HG03442 (cell line): Measurements from ENCODE around the gene TMEM184A.
"Not testable (repeated sequence)": the region's sequence is repeated elsewhere in the genome, so short reads cannot be mapped to it uniquely, and the experiment has no call there.

ENCODE experiments used
- ATAC-seq: cut with Tn5 transposase; IDR thresholded peaks from one replicate; pipeline ENCODE4 v1.9.1; 2021; ENCODE audit warnings: mild to moderate bottlenecking, moderate library complexity; ENCODE audit not compliant: unreplicated experiment

TMEM184A gene

DNA sequence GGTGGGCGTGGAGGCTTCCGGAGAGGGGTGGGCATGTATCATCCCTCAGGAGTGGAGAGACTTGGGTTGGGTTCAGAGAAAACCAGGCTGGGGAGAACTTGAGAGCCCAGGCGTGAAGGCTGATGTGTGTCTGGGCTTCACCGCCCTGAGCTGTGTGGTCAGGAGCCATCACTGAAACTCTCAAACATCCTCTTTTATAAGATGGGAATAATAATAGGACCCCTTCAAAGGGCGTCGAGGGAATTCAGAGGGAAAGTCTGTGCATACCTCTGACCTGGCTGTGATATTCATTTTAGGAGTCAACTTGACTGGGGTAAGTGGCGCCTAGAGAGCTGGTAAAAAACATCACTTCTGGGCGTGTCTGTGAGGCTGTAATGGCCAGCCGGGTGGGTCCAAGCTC is 34.9 kb upstream of the TMEM184A start:
- ATAC-seq: no peak

DNA sequence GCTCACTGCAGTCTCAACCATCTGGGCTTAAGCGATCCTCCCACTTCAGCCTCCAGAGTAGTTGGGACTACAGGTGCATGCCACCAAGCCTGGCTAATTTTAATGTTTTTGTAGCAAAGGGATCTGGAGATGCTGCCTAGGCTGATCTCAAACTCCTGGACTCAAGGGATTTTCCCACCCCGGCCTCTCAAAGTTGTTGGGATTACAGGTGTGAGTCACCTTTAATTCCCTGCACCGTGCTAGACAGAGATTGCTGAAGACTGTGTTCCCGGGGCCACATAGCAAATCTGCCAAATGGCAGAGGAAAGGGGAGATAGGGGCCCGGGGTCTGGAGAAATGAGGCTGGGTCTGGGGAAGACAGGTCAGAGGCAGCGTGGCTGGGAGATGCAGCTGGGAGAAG is 34.5 kb upstream of the TMEM184A start:
- ATAC-seq: no peak

DNA sequence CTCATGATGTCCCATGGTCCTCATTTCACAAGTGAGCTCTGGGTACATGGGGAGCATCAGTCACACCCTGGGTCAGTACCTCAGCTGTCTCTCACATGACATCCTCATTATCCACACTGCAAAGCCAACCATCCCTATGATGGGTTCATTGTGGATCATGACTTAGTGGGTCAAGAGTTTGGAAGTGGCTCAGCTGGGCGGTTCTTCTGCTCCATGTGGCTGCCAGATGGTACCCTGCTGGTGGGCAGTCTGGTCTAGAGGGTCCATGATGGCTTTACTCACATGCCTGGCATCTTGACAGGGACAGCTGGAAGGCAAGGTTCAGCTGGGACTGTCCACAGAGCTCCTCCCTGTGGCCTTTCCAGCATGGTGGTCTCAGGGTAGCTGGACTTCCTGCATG is 33.0 kb upstream of the TMEM184A start:
- no peak for ATAC-seq

DNA sequence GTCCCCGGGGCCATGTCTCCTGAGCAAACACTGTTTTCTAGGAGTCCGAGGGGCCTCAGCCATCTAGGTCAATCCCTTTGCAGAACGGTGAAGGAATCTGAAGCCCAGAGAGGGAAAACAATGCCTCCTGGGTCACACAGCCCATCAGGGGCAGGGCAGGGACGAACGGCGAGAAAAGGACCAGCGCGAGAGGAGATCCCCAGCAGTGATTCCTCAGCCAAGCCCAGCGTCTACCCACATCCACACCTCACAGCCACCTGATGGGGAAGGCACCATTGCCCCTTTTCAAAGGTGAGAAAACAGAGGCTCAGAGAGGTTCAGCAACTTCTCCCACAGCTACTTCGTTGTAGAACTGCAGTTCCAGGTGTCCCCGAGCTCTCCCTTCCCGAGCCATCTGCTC is 31.7 kb upstream of the TMEM184A start:
- no peak for ATAC-seq

DNA sequence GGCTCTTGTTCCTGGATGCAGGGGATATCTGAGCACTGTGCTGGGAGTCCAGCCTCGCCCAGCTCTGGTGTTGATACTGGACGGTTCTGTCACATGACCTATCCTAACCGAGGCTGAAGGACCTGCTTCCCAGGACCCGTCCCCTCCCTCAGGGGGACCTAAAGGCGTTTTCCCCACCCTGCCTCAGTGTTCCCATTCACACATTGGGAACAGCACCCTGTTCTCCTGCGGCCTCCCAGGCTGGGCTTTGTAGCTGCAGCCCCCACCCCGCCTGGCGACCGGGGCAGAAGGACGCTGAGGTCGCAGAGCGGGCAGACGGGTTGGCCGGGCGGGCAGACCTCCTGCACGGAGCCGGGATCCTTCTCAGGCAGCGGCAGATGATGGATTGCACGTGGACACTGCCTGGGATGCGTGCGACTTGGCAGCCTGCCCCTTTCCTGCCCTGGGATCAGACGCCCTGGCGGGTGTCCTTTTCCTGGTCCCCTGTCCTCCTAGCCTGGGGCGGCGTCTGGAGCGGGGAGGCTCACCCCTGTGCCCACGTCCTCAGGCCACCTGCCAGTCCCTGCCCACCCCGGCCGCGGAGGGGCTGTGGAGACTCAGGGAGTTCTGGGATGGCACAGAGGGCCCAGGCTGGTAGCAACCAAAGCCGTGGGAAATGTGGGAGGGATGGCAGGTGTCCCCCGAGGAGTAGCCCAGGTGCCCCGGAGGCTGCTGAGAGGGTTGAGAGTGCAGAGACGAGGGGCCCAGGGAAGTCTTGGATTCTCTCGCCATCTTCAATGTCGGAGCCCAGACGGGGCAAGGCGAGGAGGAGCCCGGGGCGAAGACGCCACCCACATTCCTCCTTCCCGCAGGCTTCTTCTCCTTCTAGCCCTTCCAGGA is 31.1 kb upstream of the TMEM184A start:
- ATAC-seq: no peak

DNA sequence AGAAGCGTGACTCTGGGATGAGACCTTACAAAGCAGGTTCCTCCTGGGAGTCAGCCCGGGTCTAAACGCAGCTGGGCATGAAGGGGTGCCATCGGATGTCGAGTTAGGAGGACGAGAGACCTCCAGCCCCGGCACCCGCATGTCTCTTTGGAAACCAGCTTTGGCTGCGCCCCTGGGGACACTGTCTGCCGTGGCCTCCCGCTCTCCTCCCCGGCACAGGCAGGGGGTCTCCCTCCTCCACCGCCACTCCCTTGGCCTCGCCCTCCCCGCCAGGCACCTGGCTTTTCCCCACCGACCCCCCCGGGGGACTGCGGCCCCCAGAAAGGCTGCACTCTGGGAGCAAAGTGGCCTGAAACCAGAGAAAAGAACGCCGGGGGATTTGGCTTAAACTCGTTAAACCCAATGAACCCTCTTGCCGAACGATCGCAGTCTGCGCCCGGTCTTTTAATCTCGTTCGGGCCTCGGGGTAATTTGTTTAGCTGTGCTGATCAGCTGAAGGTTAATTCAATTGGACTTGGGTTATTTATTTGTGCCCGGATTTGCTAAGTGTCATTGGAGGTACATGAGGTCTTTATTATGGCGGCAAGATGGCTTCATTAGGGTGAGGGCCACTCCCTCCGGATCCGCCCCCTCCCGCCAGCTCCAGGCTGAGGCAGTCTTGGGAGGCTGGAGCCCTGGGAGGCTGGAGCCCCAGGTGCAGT is 30.3 kb upstream of the TMEM184A start:
- no peak for ATAC-seq

DNA sequence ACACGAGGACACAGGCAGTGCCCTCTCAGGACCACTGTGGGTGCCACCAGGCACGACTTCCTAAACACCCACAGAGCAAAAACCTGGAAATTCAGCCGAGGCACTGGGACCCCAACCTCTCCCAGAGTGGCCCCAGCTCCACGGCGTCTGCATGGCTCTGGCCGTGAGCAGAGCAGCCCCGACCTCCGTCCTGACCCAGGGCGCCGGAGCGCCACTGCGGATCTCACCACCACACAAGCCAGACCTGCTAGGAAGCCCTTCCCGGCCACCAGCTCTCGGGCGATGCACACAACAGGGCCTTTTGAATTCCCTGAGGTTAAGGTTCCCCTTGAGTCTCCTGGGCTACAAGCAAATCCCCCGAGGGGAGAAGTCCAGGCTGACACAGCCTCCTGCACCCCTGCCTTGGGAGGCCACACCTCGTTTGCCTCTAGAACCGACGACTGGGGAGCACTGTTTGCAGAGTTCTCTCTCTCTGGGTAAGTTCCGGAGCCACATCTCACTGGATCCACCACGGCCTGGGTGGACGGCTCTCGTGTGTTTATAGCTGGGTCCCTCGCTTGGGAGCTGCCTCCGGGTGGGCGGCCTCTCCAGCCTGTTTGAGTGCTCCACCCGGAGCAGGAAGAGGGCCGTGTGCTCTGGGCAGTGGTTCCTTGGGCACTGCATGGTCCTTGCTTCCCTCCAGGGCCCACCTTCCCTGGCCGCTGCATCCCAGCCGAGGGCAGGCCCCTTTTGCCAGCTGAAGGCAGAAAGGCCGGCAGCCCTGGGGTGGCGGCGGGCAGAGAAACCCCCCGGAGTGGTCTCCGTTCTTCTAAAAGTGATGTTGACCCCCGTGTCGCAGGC is 29.4 kb upstream of the TMEM184A start:
- ATAC-seq: no peak

DNA sequence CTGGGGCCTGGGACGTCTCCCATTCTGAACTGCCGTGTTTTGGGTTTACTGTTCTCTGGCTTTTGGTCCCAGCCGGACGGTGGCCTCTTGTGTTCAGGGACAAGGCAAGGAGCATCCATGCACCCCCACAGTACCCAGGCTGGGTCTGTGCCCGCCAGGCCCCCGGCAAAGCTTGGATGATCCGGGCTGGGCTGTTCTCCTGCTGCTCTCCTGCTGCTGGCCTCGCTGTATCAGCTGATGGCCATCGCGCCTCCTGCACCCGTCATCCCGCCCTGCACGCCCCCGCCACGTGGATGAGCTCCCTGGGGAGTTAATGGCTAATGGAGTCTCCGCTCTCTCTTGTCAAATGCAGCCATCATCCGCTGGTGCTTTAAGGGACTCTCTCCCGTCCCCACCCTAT is 28.7 kb upstream of the TMEM184A start:
- no peak for ATAC-seq

DNA sequence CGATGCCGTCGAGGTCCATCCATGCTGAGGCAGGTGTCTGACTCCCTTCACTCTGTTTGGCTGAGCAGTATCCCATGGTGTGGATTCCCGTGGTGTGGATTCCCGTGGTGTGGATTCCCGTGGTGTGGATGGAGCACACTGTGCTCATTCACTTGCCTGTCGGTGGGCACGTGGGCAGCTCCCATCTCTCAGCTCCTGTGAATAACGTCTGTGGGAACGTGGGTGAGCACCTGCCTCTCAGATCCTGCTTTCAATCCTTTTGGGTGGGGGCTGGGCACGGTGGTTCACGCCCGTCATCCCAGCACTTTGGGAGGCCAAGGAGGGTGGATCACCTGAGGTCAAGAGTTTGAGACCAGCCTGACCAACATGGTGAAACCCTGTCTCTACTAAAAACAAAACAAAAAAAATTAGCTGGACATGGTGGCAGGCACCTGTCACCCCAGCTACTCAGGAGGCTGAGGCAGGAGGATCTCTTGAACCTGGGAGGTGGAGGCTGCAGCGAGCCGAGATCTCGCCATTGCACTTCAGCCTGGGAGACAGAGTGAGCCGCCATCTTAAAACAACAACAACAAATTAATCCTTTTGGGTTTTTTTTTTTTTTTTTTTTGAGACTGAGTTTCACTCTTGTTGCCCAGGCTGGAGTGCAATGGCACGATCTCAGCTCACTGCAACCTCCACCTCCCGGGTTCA is 27.4 kb upstream of the TMEM184A start:
- ATAC-seq: not testable (repeated sequence)

DNA sequence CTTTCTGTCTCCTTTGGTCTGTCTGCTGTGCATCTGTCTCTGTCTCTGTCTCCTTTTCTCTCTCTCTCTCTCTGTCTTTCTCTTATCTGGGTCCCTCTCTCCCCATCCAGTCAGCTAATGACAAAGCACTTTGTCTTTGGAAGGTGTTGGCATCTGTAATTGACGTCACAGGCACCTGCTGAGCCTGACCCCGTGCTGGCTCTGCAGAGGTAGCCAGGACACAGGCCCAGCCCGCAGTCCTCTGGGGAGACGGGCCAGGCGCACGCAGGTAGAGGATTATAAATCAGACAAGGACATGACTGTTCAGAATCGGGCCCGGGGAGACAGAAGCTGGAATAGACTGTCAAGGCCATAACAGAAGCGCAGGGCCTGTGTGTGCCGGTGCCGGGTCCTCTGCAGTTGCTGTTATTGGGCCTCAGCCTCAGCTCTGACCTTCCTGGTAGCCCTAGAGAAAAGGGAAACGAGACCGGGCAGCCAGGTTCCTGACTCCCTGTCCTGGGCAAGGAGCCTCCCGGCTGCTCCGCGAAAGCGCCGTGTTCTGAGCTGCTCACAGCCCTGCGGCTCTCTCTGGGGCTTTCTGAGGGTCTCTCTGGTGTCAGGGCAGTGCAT is 24.5 kb upstream of the TMEM184A start:
- ATAC-seq: no peak

DNA sequence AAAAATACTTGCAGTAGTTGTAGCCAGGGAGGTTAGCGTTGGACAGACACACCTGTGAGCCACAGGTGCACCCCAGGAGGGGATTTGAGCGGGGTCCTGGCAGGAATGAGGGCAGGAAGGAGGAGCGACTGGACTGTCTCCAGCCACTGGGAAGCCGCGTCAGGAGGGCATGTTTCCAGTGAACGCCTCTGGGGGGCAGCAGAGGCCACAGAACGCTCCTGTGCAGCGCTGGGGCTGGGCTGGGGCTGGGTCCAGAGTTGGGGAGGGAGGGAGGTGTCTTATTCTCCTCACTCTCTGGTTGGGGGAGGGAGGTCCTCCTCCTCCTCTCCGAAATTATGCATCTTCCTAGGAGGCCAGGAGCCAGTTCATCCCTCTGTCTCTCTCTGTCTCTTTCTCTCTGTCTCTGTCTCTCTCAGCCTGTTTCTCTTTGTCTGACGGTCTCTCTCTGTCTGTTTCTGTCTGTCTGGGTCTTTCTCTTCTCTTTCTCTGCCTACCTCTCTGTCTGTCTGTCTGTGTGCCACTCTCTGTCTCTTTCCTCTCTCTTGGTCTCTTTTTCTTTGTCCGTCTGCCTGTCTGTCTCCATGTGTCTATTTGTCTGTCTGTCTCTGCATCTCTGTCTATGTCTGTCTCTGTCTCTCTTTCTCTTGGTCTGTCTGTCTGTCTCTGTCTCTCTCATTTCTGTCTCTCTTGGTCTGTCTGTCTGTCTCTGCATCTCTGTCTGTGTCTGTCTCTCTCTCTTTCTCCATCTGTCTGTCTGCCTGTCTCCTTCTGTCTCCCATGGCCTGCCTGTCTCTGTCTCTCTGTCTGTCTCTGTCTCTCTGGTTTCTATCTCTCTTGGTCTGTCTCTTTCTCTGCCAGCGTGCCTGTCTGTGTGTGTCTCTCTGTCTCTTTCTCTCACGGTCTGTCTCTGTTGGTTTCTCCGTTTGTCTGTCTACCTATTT is 23.7 kb upstream of the TMEM184A start:
- ATAC-seq: no peak

DNA sequence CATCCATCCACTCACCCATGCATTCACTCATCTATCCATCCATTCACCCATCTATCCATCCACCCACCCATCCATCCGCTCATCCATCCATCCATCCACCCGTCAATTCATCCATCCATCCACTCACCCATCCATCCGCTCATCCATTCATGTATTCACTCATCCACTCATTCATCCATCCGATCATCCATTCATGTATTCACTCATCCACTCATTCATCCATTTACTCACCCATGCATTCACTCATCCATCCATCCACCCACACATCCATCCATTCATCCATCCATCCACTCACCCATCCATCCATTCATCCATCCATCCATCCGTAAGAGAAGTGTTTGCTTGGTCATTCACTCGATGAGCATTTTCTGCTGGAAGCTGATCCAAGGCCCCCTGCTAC is 22.5 kb upstream of the TMEM184A start:
- no peak for ATAC-seq

DNA sequence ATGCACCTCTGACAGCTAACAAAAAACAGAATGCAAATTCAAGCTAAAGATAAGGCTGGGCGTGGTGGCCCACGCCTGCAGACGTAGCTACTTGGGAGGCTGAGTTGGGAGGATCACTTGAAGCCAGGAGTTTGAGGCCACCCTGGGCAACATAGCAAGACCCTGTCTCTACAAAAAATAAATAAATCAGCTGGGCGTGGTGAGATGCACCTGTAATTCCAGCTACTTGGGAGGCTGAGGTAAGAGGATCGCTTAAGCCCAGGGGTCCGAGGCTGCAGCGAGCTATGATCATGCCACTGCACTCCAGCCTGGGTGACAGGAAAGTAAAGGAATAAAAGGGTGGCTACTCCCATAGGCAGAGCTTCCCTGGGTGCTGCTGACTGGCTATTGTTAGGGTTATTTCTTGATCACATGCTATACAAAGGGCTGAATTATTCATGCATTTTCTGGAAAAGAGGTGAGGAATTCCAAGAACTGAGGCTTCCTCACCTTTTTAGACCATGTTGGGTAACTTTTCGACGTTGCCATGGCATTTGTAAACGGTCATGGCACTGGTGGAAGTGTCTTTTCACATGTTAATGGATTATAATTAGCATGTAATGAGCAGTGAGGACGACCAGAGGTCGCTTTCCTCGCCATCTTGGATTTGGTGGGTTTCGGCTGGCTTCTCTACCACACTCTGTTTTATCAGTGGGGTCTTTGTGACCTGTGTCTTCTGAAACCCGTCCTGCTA is 20.7 kb upstream of the TMEM184A start:
- ATAC-seq: no peak

DNA sequence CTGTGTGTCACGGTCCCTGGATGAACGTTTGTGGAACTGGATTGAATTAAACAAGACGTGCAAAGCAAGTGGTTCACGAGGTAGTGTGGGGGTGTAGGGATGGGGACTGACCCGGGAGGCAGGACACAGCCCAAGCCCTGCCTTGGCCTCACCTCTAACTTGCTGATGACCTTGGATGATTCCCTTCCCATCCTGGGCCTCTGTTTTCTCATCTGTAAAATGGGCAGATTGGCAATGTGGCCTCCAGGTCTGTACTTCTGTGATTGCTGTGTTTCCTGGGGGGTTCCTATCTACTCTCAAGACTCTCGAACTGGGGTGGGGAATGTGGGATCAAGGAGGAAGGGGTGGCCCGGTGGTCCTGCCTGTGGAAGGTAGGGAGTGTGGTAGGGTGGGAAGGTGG is 19.8 kb upstream of the TMEM184A start:
- ATAC-seq: no peak

DNA sequence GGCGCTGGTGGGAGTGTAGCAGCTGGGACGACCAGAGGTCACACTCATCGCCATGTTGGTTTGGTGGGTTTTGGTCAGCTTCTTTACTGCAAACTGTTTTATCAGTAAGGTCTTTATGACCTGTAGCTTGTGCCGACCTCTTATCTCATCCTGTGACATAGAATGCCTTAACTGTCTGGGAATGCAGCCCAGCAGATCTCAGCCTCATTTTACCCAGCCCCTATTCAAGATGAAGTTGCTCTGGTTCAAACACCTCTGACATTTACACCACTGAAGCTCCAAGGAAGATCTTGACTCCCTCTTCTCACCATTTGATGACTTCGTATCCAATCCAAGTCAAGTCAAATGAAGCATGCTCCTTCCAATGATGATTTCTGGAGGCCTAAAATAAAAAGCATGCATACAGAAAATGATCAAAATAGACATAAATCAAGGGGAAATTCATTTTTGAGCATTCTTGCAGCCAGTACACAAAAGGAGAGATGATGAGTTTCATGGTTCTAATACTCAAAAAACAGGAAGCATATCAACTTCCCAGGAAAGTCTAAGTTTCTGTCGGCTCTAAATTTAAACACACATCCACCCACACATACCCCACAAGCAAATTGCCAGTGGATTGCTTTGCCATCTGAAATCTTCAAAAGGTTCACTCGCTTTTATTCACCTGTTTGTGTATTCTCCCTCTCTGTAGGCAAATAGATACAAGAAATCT is 16.3 kb upstream of the TMEM184A start:
- no peak for ATAC-seq

DNA sequence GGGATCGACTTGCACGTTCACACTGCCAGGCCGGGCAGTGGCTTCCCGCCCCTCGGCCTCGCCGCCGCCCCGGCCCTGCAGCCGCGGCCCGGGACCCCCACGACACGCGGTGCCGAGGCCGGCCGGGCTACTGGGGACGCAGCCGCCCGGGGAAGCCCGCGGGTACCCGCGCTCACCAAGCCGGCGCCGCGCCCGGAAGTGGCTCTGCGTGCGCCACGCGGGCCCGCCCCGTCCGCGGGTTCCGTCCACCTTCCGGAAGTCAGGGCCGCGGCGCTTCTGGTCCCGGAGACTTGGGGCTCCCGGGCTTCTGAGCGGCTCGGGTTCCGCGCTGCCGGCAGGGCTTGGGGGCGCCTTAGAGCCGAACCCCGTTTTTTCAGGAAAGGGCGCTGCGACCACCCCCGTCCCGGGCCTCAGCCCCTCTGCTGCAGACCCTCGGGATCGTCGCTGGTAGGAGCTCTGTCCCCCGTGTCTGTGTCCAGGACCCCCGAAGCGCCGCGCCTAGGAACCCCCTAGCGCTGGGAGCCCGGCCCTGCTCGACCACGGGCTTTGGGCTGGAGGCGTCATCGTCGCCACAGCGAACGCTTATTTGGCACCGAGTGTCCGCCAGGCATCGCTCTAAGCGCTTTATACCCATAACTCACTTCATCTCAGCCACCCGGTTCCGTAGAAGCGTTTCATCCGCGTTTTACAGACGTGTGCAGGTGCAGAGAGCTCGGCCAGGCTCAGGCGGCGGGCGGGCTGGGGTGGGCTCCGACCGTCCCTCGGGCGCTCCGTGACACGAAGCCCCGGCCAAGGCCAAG is 14.0 kb upstream of the TMEM184A start, which contains the start of gene PSMG3:
Gene PSMG3 (minus strand): TSS at position 200 of the 800 bp plus-strand sequence. CDS start 693 bp downstream, outside the sequence.
- peak; percentile 80 for ATAC-seq

DNA sequence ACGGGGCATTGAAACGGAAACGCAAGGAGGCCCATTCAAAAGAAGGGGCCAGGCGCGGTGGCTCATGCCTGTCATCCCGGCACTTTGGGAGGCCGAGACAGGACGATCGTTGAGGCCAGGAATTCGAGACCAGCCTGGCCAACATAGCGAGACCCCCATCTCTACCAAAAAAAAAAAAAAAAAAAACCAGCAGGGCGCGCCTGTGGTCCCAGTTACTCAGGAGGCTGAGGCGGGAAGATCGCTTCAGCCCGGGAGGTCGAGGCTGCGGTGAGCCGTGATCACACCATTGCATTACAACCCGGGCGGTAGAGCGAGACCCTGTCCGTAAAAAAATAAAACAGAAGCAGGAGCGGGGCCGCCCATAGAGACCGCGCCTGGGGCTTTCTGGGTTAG is 13.4 kb upstream of the TMEM184A start:
- ATAC-seq: no peak
